ENCODE data around the gene KIF5B. TPM values are rescaled to one million over a fixed set of nuclear protein-coding genes. Genes with fewer than 3 reads are reported as not detected.

KIF5B gene
- total RNA-seq, 1 experiment from 2014 or later, result 70.5 TPM

DNA sequence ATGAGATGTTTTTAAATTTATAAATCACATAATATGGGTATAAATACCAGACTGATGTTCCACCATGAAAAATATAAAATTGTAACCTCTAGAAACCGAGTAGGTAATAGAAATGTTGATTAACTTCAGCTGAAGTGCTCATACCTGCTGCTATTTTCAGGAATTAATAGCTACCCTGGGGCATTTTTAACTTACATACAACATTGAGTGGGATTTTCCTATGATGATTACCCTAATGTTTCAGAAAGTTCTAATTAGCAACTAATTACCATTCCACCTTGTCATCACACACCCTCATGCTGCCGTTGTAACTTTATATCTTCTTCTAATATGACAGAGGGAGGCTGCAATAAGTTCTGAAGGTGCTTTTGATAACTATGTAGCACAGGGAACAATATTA lies 74.1 kb downstream of the KIF5B start:
- Histone ChIP-seq H3K9me3 (ENCODE audit: control insufficient read depth, low read depth, low read length) (no peaks in the 10 kb centered on the region), H2BK12ac (ENCODE audit: insufficient read length, low read depth, low read length) (no peak overlapping the region), H2AFZ (ENCODE audit: low read length) (no peak overlapping the region), H3T11ph (ENCODE audit: low read length) (no peak overlapping the region), H4K91ac (ENCODE audit: insufficient read length, low read depth, low read length) (no peak overlapping the region), H3K4ac (ENCODE audit: low read depth, low read length) (no peak overlapping the region), H3K4me2 (ENCODE audit: insufficient read depth, insufficient read length, low read length) (no peak overlapping the region), H3K18ac (ENCODE audit: insufficient read length, low read depth, low read length) (no peak overlapping the region), H3K9ac (ENCODE audit: extremely low read depth, insufficient read length, low read length) (no peak overlapping the region), H3K79me1 (ENCODE audit: insufficient read depth, low read depth, low read length, poor library complexity, severe bottlenecking) (no peaks in the 10 kb centered on the region), H3K56ac (ENCODE audit: insufficient read length, low read depth, low read length) (no peak overlapping the region), H2BK20ac (ENCODE audit: low read depth, low read length, poor library complexity, severe bottlenecking) (no peak overlapping the region), H3K27ac (ENCODE audit: insufficient read length, low read depth, low read length) (no peak overlapping the region), H4K5ac (ENCODE audit: insufficient read length, low read depth, low read length) (no peak overlapping the region), H3K23ac (ENCODE audit: insufficient read length, low read depth, low read length) (no peak overlapping the region), H4K8ac (replicated peaks; ENCODE audit: insufficient read length, low read depth, low read length) (no peak overlapping the region), H3K14ac (ENCODE audit: insufficient read depth, low read length) (no peak overlapping the region), H2AK5ac (ENCODE audit: insufficient read length, low read length) (no peak overlapping the region), H2BK120ac (ENCODE audit: low read depth, low read length, poor library complexity, severe bottlenecking) (no peak overlapping the region), H3K79me2 (ENCODE audit: insufficient read depth, low read length) (no peaks in the 10 kb centered on the region), H4K20me1 (ENCODE audit: control insufficient read depth, insufficient read depth, insufficient read length) (no peaks in the 10 kb centered on the region), H2BK15ac (ENCODE audit: low read depth, low read length) (no peak overlapping the region), H3K27me3 (ENCODE audit: insufficient read depth, low read length) (no peaks in the 10 kb centered on the region), H2BK5ac (ENCODE audit: insufficient read length, low read length) (no peak overlapping the region), H3K23me2 (ENCODE audit: insufficient read length, low read depth, low read length, poor library complexity, severe bottlenecking) (no peaks in the 10 kb centered on the region), H3K4me1 (ENCODE audit: insufficient read depth, low read length) (peaks cover 4% of the 10 kb centered on the region; the same call in 1 of the 2 replicates)
- no CpG with 5 or more reads among the region's 2 CpGs for WGBS (ENCODE audit: extremely low coverage, insufficient read length, low lambda C conversion rate)
- Mint-ChIP-seq H3K4me1 (peaks cover 6 to 10% of the 10 kb centered on the region in 2 experiments), H3K36me3 (ENCODE audit: insufficient read depth in 1 of 3, low read depth in 3 of 3) (peaks cover 0 to 17% (median 16%) of the 10 kb centered on the region in 3 experiments; a peak in 5 of 7 replicates), H3K4me3 (no peak overlapping the region), H3K27ac (no peak overlapping the region), H3K9me3 (peaks cover 11 to 21% of the 10 kb centered on the region in 2 experiments; a peak in 4 of 5 replicates), H3K27me3 (ENCODE audit: low read depth) (no peaks in the 10 kb centered on the region)
- TF ChIP-seq, protein P1, sequence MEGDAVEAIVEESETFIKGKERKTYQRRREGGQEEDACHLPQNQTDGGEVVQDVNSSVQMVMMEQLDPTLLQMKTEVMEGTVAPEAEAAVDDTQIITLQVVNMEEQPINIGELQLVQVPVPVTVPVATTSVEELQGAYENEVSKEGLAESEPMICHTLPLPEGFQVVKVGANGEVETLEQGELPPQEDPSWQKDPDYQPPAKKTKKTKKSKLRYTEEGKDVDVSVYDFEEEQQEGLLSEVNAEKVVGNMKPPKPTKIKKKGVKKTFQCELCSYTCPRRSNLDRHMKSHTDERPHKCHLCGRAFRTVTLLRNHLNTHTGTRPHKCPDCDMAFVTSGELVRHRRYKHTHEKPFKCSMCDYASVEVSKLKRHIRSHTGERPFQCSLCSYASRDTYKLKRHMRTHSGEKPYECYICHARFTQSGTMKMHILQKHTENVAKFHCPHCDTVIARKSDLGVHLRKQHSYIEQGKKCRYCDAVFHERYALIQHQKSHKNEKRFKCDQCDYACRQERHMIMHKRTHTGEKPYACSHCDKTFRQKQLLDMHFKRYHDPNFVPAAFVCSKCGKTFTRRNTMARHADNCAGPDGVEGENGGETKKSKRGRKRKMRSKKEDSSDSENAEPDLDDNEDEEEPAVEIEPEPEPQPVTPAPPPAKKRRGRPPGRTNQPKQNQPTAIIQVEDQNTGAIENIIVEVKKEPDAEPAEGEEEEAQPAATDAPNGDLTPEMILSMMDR (conservative IDR thresholded peaks at IDR 0.05), result no peak
- no peak for DNase-seq

Measured in H9 (cell line).